Tongue (tissue), 2 donors: ENCODE results near the gene IL6R. TPM values are rescaled to one million over a fixed set of nuclear protein-coding genes. Genes with fewer than 3 reads are reported as not detected.
"Not testable (repeated sequence)": the region's sequence is repeated elsewhere in the genome, so short reads cannot be mapped to it uniquely, and the experiment has no call there.

ENCODE experiments used
- DNase-seq: peaks from one replicate; pipeline ENCODE4 v3.0.0-alpha.2; 2015
- total RNA-seq: library from RNA; depleted of rRNA; stranded (reverse); fragments of >200 nt; gene quantifications from one replicate; pipeline ENCODE4 v1.2.3, GENCODE V29; 2014

Gene IL6R
- total RNA-seq, 1 donor from 2014 or later: 35.0 TPM

- DNase-seq: no peak
Measured at GRCh38 chr1:154406886-154407197, 1.7 kb downstream of the IL6R start.

DNA sequence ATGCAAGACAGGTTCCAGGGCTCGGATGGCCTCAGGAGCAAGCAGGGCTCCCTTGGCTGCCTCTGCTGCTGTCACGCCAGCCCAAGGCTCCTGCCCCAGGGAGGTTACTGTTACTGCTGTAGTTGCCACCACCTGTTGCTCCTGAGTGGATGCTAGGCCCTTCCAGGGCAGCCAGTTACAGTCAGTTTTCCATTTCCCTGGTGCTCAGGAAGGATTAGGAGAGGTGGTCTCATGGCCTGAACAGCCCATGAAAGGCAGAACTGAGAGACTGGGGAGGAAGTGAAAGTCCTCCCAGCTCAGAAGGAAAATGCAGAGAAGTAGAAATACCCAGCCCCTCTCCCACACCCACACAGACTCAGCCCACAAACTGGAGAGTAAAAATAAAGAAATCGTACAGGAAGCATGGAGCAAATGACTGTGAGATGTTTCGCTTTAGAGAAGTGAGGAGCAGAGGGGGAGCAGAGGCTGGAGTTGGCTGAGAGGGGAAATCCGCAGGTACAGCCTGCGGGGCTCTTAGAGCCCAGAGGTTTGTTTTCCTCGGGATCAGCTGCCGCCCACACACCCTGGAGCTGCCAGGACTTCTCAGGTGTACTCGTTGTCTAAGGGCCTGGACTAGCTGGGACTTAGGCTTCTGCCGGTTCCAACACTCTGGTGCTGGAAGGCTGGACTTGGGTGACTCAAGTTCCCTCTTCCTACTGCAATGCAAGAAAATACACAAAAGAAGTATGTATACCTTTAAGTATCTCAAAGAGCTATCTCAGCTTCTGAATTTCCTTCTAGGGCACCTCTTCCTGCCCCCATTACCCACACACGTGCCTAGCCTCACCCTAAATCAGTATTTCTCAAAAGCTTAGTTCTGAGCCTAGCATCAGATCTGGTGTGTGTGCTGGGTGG is 2.3 kb downstream of the IL6R start:
- DNase-seq: peak; percentile 37

DNA sequence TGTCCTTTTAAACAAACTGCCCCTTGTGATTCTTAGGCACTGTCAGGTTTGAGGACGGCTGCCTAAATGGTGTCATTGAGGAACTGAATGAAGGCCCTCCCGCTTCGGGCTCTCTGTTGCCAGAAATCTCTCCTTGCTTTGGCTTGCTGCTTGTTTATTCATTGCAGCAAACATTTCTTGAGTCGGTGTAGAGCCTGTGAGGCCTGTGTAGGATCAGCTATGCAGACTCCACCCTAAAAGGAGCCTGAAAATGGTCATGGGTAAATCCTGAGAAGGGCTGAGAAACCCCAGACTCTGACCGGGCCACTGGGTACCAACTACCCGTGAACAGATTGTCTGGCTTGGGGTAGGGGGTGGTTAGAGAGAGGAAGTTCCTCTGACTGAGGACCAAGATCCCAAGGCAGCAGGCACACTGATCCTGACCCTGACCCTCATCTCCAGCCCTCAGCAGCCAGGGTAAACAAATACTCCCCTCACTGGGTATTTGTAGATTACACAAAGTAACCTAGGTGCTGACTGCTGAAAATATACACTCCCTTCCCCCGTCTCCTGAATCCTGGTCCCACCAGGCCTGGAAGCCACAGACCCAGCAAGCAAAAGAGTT is 3.1 kb downstream of the IL6R start:
- DNase-seq: peak; percentile 52

DNA sequence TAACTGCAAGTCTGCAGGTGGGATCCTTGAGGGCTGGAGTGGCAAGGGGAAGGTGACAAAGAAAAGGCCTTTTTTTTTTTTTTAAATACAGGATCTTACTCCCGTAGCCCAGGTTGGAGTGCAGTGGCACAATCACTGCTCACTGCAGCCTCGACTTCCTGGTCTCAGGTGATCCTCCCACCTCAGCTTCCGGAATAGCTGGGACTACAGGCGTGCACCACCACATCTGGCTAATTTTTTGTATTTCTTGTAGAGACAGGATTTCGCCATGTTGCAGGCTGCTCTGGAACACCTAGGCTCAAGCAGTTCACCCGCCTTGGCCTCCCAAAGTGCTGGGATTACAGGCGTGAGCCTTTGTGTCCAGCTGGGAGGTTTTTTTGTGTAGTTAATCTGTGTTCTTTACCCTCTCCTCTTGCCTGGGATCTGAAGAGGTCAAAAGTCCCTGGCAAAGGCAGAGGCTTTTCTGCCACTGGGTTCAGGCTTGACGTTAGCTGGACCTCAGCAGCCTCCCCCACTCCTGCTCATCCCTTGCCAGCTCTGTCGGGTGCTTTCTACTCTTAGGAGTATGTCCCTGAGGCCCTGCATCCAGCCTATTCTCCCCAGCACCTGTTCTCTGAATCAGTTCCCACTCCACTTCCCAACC is 5.2 kb downstream of the IL6R start:
- no peak for DNase-seq

- DNase-seq: no peak
Measured at GRCh38 chr1:154411525-154411924, 6.4 kb downstream of the IL6R start.

DNA sequence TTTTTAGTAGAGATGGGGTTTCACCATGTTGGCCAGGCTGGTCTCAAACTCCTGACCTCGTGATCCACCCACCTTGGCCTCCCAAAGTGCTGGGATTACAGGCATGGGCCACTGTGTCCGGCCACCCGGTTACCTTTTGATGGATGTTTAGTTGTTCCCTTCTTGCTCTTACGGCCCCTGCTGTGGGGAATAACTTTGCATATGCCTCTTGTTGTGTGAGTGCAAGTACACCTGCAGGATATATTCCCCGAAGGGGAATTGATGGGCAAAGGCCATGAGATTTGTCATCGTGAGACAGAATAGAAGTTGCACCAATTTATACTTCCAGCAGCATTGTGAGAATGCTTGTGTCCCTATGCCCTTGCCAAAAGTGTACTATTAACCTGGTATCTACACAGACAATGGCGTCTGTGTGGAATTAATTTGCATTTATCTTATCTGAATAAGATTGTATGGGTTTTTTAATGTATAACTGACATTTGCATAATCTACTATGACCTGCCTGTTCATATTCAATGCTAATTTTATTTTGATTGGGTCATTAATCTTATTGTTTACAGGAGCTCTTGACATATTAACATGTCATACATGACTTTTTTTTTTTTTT is 8.1 kb downstream of the IL6R start:
- DNase-seq: no peak

DNA sequence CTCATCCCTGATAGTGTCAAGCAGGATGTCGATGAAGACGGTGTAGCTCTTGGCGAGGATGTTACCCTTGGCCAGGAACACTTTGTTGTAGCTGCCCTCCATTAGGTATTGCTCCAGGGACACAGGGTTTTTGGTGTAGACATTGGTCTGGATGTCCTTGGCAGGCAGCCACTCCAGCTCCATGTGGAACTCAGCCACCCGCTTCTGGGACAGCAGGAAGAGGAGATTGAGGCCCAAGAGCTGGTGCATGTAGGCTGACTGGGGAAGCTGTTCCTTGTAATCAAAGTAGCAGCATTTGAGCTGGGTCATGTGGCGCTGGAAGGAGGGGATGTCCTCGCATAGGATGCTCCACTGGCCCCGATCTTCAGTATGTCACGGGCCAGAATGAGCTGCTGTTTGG is 9.5 kb downstream of the IL6R start:
- DNase-seq: no peak

DNA sequence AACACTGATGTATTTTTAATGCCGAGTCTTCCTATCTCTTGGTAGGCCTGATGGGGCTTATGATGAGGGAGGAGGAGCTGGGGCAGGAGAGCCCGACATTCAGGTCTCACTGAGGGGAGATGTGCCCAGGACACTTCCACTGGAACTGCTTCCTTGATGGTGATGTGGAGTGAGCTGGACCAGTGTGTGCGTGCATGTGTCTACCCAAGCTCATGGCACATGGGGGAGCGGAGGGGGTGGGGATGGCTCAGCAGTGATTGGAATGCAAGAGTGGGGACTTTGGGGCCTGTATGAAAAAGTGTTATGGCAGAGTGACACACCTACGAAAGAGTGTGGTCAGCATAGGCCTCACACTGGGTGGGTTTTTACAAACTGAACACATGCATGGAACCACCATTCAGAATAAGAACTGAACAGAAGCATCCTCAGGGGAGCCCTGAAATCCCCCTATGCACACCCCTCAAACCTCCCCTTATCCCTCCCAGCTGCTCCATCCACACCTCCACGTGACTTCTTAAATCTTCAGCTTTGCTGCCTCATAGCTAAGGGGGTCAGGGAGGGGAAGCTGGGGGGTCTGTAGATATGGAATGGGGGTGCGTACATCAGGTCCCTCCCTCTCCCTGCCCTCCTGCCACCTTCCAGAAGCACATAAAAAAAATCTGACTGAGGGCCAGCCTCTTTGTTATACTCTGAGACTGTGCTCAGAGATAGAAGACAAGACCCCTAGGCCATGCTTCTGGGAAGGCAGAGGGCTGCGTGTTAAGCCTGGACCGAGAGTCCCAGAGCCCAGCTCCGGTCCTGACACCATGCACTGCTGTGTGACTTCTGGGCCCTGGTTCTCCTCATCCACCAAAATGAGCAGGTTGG is 11.6 kb downstream of the IL6R start:
- no peak for DNase-seq

- DNase-seq: no peak
Measured at GRCh38 chr1:154417338-154417608, 12.1 kb downstream of the IL6R start.

DNA sequence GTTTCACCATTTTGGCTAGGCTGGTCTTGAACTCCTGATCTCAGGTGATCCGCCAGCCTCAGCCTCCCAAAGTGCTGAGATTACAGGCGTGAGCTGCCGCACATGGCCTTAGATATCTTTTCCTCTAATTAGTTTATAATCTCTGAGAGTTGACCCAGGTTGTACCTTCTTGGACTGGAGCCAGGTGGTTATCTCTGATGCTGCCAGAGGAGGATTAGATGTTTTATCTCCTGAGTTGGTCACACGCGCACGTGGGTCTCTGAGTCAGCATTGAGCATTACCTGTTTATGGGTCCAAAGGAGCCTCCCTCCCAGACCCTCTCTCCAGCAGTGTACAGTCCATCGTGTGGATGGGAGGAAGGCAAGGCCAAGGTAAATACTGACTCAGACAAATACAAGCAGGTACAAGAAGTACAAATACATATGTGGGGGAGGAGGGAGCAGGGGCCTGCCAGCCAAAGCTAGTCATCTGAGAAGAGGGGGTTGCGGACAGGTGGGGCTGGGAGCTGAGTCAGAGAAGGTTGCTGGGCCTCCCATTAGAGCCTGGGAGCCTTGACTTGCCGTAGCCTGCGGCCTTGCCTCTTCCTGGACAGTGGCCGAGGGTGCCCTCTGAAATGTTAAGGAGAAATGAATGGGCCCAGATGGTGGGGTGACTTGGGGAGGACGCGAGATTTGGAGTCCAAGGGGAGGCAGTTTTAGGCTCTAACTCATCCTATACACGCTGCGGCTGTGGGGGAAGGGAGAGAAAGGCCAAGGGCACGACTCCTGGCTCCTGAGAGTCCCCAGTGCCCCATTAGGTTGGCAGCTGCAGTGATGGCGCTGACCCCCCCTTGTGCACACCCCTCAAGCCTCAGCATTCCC is 13.1 kb downstream of the IL6R start:
- peak; percentile 40 for DNase-seq

DNA sequence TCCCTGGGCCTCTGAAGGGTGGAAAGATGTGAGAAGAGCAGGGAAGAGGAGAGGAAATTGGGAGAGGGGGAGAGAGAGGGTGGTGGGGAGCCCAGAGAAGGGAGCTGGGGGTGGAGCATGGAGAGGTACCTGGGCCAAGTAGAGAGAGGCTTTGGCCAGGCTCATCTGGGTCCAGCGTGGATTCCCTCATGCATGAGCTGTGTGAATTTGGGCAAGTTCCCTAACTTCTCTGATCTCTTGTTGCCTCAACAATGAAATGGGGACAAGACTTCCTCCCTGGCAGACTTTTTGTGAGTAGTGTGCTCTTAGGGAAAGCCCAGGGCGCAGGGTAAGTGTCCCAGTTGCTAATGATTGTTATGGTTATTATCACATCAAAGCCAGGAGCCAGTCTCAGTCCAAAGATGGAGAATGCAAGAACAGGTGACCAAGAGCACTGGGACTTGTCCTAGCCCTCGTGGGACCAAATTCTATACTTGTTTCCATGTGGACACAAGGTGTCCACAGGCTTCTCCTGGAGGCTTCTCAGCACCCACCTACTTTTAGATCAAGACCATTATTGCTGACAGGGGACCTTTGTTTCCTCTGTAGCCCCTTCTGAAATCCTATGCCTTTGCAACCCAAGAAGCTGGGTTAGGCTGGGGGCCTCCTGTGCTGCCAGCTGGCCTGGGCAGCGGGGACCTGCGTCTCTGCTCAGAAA is 13.9 kb downstream of the IL6R start:
- no peak for DNase-seq

DNA sequence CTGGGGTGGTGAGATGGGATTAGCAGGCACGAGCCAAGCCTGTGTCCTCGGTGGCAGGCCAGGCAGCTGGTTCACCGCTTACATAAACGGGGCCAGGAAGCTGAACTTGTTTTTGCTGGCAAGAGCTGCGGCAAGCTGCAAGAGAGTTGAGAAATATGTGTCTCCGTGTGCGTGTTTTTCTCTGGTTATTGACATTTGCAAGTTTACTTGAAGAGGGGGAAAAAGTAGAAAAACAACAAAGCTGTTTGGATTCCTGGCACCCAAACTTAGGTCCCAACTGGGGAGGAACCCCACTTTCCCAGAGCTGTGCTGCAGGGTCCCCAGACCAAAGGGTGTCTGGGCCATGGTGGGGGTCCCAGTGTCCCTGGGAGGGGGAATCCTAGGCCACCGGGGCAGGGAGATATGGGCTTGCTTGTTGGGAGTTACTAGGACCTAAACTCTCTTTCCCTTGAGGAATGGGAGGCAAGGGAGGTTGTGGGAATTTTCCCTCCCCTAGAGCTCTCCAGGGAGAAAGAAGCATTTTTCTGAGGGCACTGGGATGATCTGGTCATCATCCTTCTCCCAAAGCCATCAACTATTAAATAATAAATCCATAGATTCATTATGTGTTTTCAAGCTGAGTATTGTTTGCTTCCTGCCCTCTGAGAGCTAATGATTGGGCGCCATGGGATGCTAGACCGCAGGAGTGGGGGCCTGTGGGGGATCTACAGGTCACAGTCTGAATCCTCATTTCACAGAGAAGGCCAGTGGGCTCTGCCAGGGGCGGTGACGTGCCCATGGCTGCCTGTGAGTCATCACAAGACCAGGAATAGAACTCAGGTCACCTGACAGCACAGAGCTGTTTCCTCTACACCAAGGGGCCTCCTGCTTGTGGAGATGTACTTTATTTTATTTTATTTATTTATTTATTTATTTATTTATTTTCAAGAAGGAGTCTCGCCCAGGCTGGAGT is 14.8 kb downstream of the IL6R start:
- DNase-seq: peak; percentile 86

- DNase-seq: no peak
Measured at GRCh38 chr1:154420961-154421924, 16.1 kb downstream of the IL6R start.

GRCh38 chr1:154422049-154422448 is 16.9 kb downstream of the IL6R start:
- DNase-seq: not testable (repeated sequence)

GRCh38 chr1:154422521-154422920 is 17.4 kb downstream of the IL6R start:
- DNase-seq: no peak

- DNase-seq: no peak
Measured at GRCh38 chr1:154423304-154423987, 18.3 kb downstream of the IL6R start.

GRCh38 chr1:154423988-154424326 is 18.8 kb downstream of the IL6R start:
- DNase-seq: no peak

GRCh38 chr1:154425172-154425571 is 20.0 kb downstream of the IL6R start:
- no peak for DNase-seq
